HepG2 (cell line): Measurements from ENCODE around the gene ARHGEF38. TPM values are rescaled to one million over a fixed set of nuclear protein-coding genes. Genes with fewer than 3 reads are reported as not detected.

ENCODE experiments used
- ATAC-seq: fragments of 200-7000 bp; cut with Tn5 transposase; 3 replicates; pipeline ENCODE4 v1.9.1; 2020; ENCODE audit warnings: mild to moderate bottlenecking, moderate library complexity
- BruUV-seq: library from RNA; stranded (reverse); fragments of 400-500 nt; replicated peaks from 2 replicates; lab custom pipeline; 2021; lab: Mats Ljungman, UMichigan
- CTCF ChIA-PET: fragments of 300-600 bp; formaldehyde crosslinking; extraction: SDS; loops from one replicate; lab custom pipeline; 2021; ENCODE audit warnings: low total read pairs, inconsistent platforms, low intra/inter-chr PET ratio; lab: Yijun Ruan, JAX
- POLR2A ChIA-PET: fragments of 350-600 bp; sonication (Branson Sonifier 250); formaldehyde crosslinking; loops from one replicate; lab custom pipeline; 2020; ENCODE audit warnings: antibody characterized with exemption, inconsistent platforms; lab: Yijun Ruan, JAX
- DNase-seq: peaks from one replicate; pipeline ENCODE4 v3.0.0-alpha.2; 2015; ENCODE audit warnings: low spot score
- FAIRE-seq: peaks from 3 replicates; lab custom pipeline; 2011; peaks lifted over from hg19 to GRCh38; lab: Jason Lieb, UNC
- H2AFZ ChIP-seq: one replicate; pipeline ENCODE4 v1.6.1; 2011; ENCODE audit warnings: low read length, inconsistent platforms
- H3K27ac ChIP-seq: fragments of 300-600 bp; 3 replicates; pipeline ENCODE4 v1.8.0; 2011; ENCODE audit warnings: mixed run types, mild to moderate bottlenecking, mixed read lengths, low read length, inconsistent platforms; ENCODE audit not compliant: insufficient read depth; ENCODE audit errors: extremely low read length
- H3K27me3 ChIP-seq, 2 experiments: fragments of 200-600 bp in 1 of 2; 2 replicates in 1 of 2; 3 replicates in 1 of 2; pipeline versions ENCODE4 v1.6.0 to v1.8.0; 2011; ENCODE audit warnings: low read length in 2 of 2, mild to moderate bottlenecking in 2 of 2, moderate library complexity in 2 of 2, inconsistent platforms in 1 of 2; ENCODE audit not compliant: insufficient read depth in 2 of 2, control insufficient read depth in 1 of 2
- H3K36me3 ChIP-seq, 2 experiments: fragments of 200-600 bp in 1 of 2; replicated peaks in 1 of 2; 2 replicates in 1 of 2; 3 replicates in 1 of 2; pipeline versions ENCODE4 v1.5.1 to v1.8.0; 2011; ENCODE audit warnings: low read length in 2 of 2, inconsistent platforms in 1 of 2; ENCODE audit not compliant: insufficient read depth in 2 of 2, control insufficient read depth in 1 of 2
- H3K4me1 ChIP-seq: 2 replicates; pipeline ENCODE4 v1.5.1; 2012; ENCODE audit warnings: low read length, inconsistent platforms; ENCODE audit not compliant: insufficient read depth
- H3K4me2 ChIP-seq: 2 replicates; pipeline ENCODE4 v1.6.0; 2011; ENCODE audit warnings: low read depth, low read length, inconsistent platforms
- H3K4me3 ChIP-seq, 3 experiments: fragments of 200-600 bp in 1 of 3; sonication (generic), shearing (Covaris generic) in 1 of 3; replicated peaks in 1 of 3; 2 replicates each; pipeline ENCODE4 v1.5.1; 2011 to 2016; ENCODE audit warnings: low read length in 3 of 3, inconsistent platforms in 2 of 3, low read depth in 2 of 3, mild to moderate bottlenecking in 2 of 3, control low read depth in 1 of 3, mixed read lengths in 1 of 3; ENCODE audit not compliant: insufficient read depth in 1 of 3
- H3K79me2 ChIP-seq: one replicate; pipeline ENCODE4 v1.6.1; 2011; ENCODE audit warnings: low read length, inconsistent platforms; ENCODE audit not compliant: insufficient read depth
- H3K9ac ChIP-seq: 2 replicates; pipeline ENCODE4 v1.6.0; 2011; ENCODE audit warnings: mild to moderate bottlenecking, low read depth, low read length, inconsistent platforms; ENCODE audit not compliant: insufficient read depth
- H3K9me3 ChIP-seq: 2 replicates; pipeline ENCODE4 v1.5.1; 2012; ENCODE audit warnings: mild to moderate bottlenecking, low read length
- H4K20me1 ChIP-seq: 2 replicates; pipeline ENCODE4 v1.6.0; 2011; ENCODE audit warnings: inconsistent platforms, mild to moderate bottlenecking, low read length, moderate library complexity; ENCODE audit not compliant: insufficient read depth
- IRX3 ChIP-seq: sonication (generic); formaldehyde crosslinking; IDR thresholded peaks from 2 replicates; pipeline ENCODE4 v1.8.1; 2023; ENCODE audit warnings: mild to moderate bottlenecking, low read depth, missing genetic modification reagents, borderline replicate concordance
- MTF2 ChIP-seq: sonication (generic); formaldehyde crosslinking; IDR thresholded peaks from 2 replicates; pipeline ENCODE4 v1.5.0; 2020; ENCODE audit warnings: missing genetic modification reagents, borderline replicate concordance
- SMYD3 ChIP-seq: sonication (generic); formaldehyde crosslinking; IDR thresholded peaks from 2 replicates; pipeline ENCODE4 v1.8.1; 2023; ENCODE audit warnings: mild to moderate bottlenecking, missing genetic modification reagents
- TMF1 ChIP-seq: sonication (generic); formaldehyde crosslinking; IDR thresholded peaks from 2 replicates; pipeline ENCODE4 v1.8.1; 2022; ENCODE audit warnings: low read depth, missing genetic modification reagents
- ZBTB1 ChIP-seq: sonication (generic); formaldehyde crosslinking; IDR thresholded peaks from 2 replicates; pipeline ENCODE4 v1.4.0; 2020; ENCODE audit warnings: missing genetic modification reagents, borderline replicate concordance
- ZNF318 ChIP-seq: sonication (generic); formaldehyde crosslinking; IDR thresholded peaks from 2 replicates; pipeline ENCODE4 v1.4.0; 2020; ENCODE audit warnings: mild to moderate bottlenecking, missing genetic modification reagents
- ZNF605 ChIP-seq: sonication (generic); formaldehyde crosslinking; IDR thresholded peaks from 2 replicates; pipeline ENCODE4 v1.8.0; 2022; ENCODE audit warnings: mild to moderate bottlenecking, missing genetic modification reagents
- ZNF784 ChIP-seq: sonication (generic); formaldehyde crosslinking; IDR thresholded peaks from 2 replicates; pipeline ENCODE4 v1.5.1; 2020; ENCODE audit warnings: missing genetic modification reagents, mild to moderate bottlenecking, borderline replicate concordance
- ZSCAN5A ChIP-seq: sonication (generic); formaldehyde crosslinking; IDR thresholded peaks from 2 replicates; pipeline ENCODE4 v1.8.0; 2022; ENCODE audit warnings: mild to moderate bottlenecking, missing genetic modification reagents, borderline replicate concordance
- WGBS: methylation state at CpG from one replicate; pipeline ENCODE4 v1.1.6; 2017; ENCODE audit warnings: low lambda C conversion rate; 5-methylcytosine and 5-hydroxymethylcytosine counted together
- in situ Hi-C: cut with HindIII; loops from 2 replicates; pipeline ENCODE4 v1.10.0; 2017; ENCODE audit warnings: low pct_unique_long_range_greater_than_20kb; ENCODE audit not compliant: extremely low pct_ligation_motif_present
- intact Hi-C: fragments of 100-400 bp; cut with micrococcal nuclease; formaldehyde crosslinking; loops from one replicate; pipeline ENCODE4 v1.10.0; 2022; ENCODE audit not compliant: unreplicated experiment
- polyA plus RNA-seq, 8 experiments: library from polyadenylated mRNA; depleted of rRNA in 3 of 8; stranded (reverse) in 7 of 8; unstranded in 1 of 8; fragments of >200 nt; fragmentation: Illumina TruSeq in 4 of 8; extraction: Trizol in 4 of 8; gene quantifications; 2 replicates each; pipeline versions ENCODE4 v1.2.1 to v1.2.3, GENCODE V29; 2011 to 2016; ENCODE audit warnings: low read depth in 4 of 8, missing spikeins in 1 of 8, mixed read lengths in 1 of 8; ENCODE audit not compliant: insufficient read depth in 1 of 8
- total RNA-seq, 5 experiments: library from RNA; depleted of rRNA; stranded (reverse); fragments of >200 nt; fragmentation: Illumina TruSeq; extraction: Trizol; gene quantifications; 2 replicates each; pipeline ENCODE4 v1.2.3, GENCODE V29; 2016; ENCODE audit warnings: low read depth in 1 of 5
- TF ChIP-seq, protein P1 (sequence below): fragments of 450-650 bp; IDR thresholded peaks from 2 replicates; pipeline ENCODE4 v1.6.1; 2017
- TF ChIP-seq, protein P2 (sequence below): sonication (generic); formaldehyde crosslinking; IDR thresholded peaks from 2 replicates; pipeline ENCODE4 v1.4.0; 2020; ENCODE audit warnings: low read depth, mild to moderate bottlenecking, missing genetic modification reagents

ARHGEF38 gene
- total and polyA plus RNA-seq, 2 of the 13 experiments (the other 11 are each of a cell fraction or from before 2014, with no cell fraction given), result not detected

GRCh38 chr4:105527081-105527480 lies 25.3 kb upstream of the ARHGEF38 start:
- in situ Hi-C loops (no loop called here), intact Hi-C loops (loop anchor here (10.0 kb wide), 2 partner anchors 148 to 678 kb away; no protein-coding TSS in a partner anchor)
- H3K27me3 ChIP-seq, result no peaks in the 10 kb centered on the region

More at GRCh38 chr4:105527081-105527480, 25.3 kb upstream of the ARHGEF38 start:
- BruUV-seq, result no TSS peak
- ATAC-seq (peak; percentile 67), DNase-seq (no peak), FAIRE-seq (no peak)
- H3K36me3 ChIP-seq, result no peaks in the 10 kb centered on the region
- 78% methylated on average over 4 of the region's 8 CpGs for whole genome bisulfite sequencing
- no peak overlapping the region for H3K4me3 ChIP-seq
- H3K9me3 ChIP-seq, result no peaks in the 10 kb centered on the region
- H4K20me1 ChIP-seq, result no peaks in the 10 kb centered on the region
- POLR2A ChIA-PET, result no interaction called here
- no peak overlapping the region for H3K27ac ChIP-seq
- CTCF ChIA-PET, result no interaction called here
- H3K79me2 ChIP-seq, result no peaks in the 10 kb centered on the region
- TF ChIP-seq ZSCAN5A (CRISPR knock-in tag), result no peak
- TF ChIP-seq SMYD3 (CRISPR knock-in tag), result no peak
- TF ChIP-seq ZNF784 (CRISPR knock-in tag), result no peak
- TF ChIP-seq IRX3 (CRISPR knock-in tag), result no peak
- TF ChIP-seq, protein P1, sequence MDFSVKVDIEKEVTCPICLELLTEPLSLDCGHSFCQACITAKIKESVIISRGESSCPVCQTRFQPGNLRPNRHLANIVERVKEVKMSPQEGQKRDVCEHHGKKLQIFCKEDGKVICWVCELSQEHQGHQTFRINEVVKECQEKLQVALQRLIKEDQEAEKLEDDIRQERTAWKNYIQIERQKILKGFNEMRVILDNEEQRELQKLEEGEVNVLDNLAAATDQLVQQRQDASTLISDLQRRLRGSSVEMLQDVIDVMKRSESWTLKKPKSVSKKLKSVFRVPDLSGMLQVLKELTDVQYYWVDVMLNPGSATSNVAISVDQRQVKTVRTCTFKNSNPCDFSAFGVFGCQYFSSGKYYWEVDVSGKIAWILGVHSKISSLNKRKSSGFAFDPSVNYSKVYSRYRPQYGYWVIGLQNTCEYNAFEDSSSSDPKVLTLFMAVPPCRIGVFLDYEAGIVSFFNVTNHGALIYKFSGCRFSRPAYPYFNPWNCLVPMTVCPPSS, result no peak
- no peak for TF ChIP-seq ZNF318 (CRISPR knock-in tag)
- TF ChIP-seq ZNF605 (CRISPR knock-in tag), result no peak
- no peak for TF ChIP-seq ZBTB1
- TF ChIP-seq TMF1 (CRISPR knock-in tag), result no peak
- TF ChIP-seq, protein P2, sequence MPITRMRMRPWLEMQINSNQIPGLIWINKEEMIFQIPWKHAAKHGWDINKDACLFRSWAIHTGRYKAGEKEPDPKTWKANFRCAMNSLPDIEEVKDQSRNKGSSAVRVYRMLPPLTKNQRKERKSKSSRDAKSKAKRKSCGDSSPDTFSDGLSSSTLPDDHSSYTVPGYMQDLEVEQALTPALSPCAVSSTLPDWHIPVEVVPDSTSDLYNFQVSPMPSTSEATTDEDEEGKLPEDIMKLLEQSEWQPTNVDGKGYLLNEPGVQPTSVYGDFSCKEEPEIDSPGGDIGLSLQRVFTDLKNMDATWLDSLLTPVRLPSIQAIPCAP (CRISPR knock-in tag), result no peak
- no peak for TF ChIP-seq MTF2
- H3K4me2 ChIP-seq, result no peak overlapping the region
- no peak overlapping the region for H3K9ac ChIP-seq
- no peaks in the 10 kb centered on the region for H3K4me1 ChIP-seq
- no peak overlapping the region for H2AFZ ChIP-seq
